ENCODE measurements around the gene RHOB. TPM values are rescaled to one million over a fixed set of nuclear protein-coding genes. Genes with fewer than 3 reads are reported as not detected.
"Not testable (repeated sequence)": the region's sequence is repeated elsewhere in the genome, so short reads cannot be mapped to it uniquely, and the experiment has no call there.

Gene RHOB
- total RNA-seq, 1 donor from 2014 or later: 208 TPM

- DNase-seq (ENCODE audit: missing footprints) (no peak), ATAC-seq (no peak)
- intact Hi-C loops (cut with DNase I): no loop called here
These were observed 2.1 kb downstream of the RHOB start for GRCh38 chr2:20448977-20449306.

DNA sequence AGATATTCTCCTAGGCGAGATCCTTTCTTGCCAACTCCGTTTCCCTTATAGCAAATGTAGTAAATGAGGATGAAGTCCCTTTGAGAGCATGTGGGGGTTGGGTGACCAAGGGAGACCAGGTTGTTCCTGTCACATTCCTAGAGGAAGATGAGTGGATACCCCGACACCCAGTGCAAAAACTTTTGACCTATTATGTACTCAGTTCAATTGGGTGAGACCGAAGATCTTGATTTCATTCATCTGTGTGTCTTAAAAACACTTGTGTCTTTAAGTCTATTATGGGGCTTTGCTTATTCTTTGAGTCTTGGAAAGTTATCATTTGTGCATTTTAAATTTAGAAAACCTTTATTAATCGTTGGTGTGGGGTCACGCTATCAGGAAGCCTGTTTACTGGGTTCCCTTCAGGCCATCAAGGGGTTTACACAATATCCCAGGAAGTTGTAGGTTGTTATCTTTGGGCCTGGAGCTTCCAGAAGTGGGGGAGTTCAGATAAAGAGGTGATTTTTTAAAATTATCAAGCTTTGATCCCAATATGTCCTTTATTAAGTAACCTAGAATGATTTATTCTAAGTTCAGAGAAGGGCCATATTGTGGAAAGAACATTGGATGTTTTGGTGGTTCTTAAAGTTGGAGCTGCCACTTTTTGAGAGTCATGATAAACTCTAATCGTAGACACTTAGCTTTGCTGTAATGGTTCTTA lies 2.8 kb downstream of the RHOB start:
- ATAC-seq (no peak), DNase-seq (ENCODE audit: missing footprints) (no peak)
- intact Hi-C loops (cut with DNase I): loop anchor here (2.0 to 5.0 kb wide), 3 partner anchors 73 to 169 kb away; no protein-coding TSS in a partner anchor

DNA sequence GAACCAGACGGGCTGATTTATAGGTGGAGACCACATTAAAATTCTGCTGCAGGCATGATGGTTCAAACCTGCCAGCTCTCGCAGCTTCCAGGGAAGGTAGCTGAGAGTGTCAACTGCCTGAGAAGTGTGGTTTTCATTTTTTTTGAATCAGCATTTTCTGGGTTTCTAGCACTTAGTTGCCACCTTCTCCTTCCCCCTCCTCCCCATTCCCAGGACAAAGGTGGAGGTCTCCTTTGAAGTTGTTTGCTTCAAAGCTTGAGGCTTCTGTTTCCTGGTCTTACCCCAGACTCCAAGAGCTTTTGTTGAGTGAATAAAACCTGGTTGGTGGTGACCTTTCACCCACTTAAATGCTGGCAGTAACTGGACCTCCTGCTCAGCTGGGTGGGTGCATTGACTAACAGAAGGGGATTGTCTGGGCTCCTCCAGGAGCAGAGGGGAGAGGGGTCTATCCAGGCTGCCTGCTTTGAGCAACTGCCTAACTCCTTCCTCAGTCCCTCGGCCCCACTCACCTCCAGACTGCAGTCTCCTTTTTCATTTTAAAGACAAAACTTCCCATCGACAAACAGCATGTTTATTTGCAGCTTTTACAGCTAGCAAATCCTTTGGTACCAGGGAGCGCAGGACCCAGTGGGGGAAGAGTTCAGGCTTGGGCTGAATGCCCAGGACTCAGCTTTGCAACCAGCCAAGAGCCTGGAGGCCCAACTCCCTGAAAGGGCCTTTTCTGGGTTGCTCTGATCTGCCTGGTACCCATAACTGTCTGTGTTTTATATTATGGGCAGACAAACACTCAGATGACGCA lies 3.5 kb downstream of the RHOB start:
- intact Hi-C loops (cut with DNase I): loop anchor here (2.0 to 5.0 kb wide), 3 partner anchors 72 to 168 kb away; no protein-coding TSS in a partner anchor
- ATAC-seq: peak; percentile 39
- no peak for DNase-seq (ENCODE audit: missing footprints)

GRCh38 chr2:20451000-20451290 lies 4.1 kb downstream of the RHOB start:
- no peak for DNase-seq (ENCODE audit: missing footprints)
- intact Hi-C loops (cut with DNase I): loop anchor here (1.0 to 5.0 kb wide), 4 partner anchors 71 to 168 kb away; no protein-coding TSS in a partner anchor

DNA sequence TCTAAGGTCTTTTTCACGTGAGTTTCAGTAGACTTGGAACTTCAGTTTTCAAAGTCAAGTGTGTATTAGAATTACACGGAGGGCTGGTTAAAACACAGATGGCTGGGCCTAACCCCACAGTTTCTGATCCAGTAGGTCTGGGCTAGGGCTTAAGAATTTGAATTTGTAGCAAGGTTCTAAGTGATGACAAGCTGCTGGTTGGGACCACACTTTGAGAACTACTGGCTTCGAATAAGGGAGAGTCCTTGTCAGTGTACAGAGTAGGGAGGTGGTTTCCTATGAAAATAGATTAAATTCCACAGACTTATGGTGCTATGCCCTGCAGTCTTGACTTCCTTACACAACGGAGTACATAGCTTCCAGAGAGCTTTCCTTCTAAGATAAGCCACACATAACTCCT lies 4.5 kb downstream of the RHOB start:
- intact Hi-C loops (cut with DNase I): loop anchor here (1.0 to 5.0 kb wide), 4 partner anchors 71 to 167 kb away; no protein-coding TSS in a partner anchor
- ATAC-seq (no peak), DNase-seq (ENCODE audit: missing footprints) (no peak)

More at GRCh38 chr2:20451000-20451290, 4.1 kb downstream of the RHOB start:
- ATAC-seq: no peak

GRCh38 chr2:20451761-20452499 lies 5.1 kb downstream of the RHOB start:
- ATAC-seq (no peak), DNase-seq (ENCODE audit: missing footprints) (no peak)
- intact Hi-C loops (cut with DNase I): loop anchor here (1.0 to 5.0 kb wide), 4 partner anchors 70 to 167 kb away; no protein-coding TSS in a partner anchor

DNA sequence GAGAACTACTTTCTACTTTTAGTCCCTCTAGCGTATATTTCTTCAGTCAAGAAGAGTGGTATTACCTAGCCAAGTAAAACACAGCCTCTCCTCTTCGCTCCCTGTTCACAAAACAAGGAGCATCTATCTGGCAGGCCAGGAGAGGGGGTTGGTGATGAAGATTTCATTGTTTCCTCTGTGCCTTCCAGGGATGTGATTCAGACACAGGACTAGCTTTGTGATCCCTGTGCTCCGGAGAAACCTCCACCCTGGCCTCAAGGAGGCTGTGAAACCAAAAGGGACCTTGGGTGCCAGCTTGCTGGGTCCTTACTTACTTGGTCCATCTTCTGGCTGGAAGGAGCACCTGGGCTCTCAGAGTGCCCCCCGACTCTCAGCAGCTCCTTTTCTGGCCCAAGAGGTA lies 5.7 kb downstream of the RHOB start:
- DNase-seq (ENCODE audit: missing footprints) (no peak), ATAC-seq (no peak)
- intact Hi-C loops (cut with DNase I): loop anchor here (5.0 kb wide), 2 partner anchors 70 to 125 kb away; no protein-coding TSS in a partner anchor

GRCh38 chr2:20453087-20453486 lies 6.2 kb downstream of the RHOB start:
- ATAC-seq (no peak), DNase-seq (ENCODE audit: missing footprints) (no peak)
- intact Hi-C loops (cut with DNase I): loop anchor here (5.0 kb wide), 2 partner anchors 69 to 124 kb away; no protein-coding TSS in a partner anchor

- intact Hi-C loops (cut with DNase I): loop anchor here (5.0 kb wide), 2 partner anchors 68 to 123 kb away; no protein-coding TSS in a partner anchor
- DNase-seq (ENCODE audit: missing footprints): no peak
These were observed 7.4 kb downstream of the RHOB start for GRCh38 chr2:20454036-20454981.

DNA sequence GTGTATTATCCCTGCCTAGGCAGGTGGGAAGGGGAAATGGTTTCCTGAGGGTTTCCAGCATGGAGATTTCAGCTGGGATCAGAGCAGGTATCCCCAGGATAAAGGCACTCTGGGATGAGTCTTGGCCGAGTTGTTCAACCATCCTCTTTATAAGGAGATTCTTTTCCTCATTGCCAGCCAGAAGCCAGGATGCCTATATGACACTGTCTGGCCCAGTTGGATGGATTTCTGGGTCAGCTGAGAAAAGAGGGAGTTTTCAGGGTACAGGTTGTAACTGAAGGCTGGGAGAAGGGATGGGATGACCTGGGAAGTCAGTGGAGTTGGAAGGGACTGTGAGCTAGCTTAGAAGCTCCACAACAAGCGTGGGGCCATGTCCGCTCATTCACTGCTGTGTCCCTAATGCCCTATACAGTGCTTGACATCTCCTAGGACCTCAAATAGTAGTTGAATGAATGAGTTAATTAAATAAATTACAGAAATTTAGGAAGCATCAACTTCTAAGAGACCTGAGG lies 8.3 kb downstream of the RHOB start:
- ATAC-seq (no peak), DNase-seq (ENCODE audit: missing footprints) (no peak)
- intact Hi-C loops (cut with DNase I): no loop called here

More at GRCh38 chr2:20454036-20454981, 7.4 kb downstream of the RHOB start:
- ATAC-seq: no peak

GRCh38 chr2:20456116-20456571 lies 9.3 kb downstream of the RHOB start:
- intact Hi-C loops (cut with DNase I): no loop called here
- ATAC-seq: no peak
- no peak for DNase-seq (ENCODE audit: missing footprints)

- ATAC-seq: no peak
- no peak for DNase-seq (ENCODE audit: missing footprints)
- intact Hi-C loops (cut with DNase I): no loop called here
These were observed 10.0 kb downstream of the RHOB start for GRCh38 chr2:20456636-20457426.

GRCh38 chr2:20457661-20458630 lies 11.1 kb downstream of the RHOB start:
- ATAC-seq (no peak), DNase-seq (ENCODE audit: missing footprints) (no peak)
- intact Hi-C loops (cut with DNase I): no loop called here

- DNase-seq (ENCODE audit: missing footprints); intact Hi-C loops (cut with DNase I); ATAC-seq: not testable (repeated sequence)
These were observed 12.0 kb downstream of the RHOB start for GRCh38 chr2:20458737-20459484.

DNA sequence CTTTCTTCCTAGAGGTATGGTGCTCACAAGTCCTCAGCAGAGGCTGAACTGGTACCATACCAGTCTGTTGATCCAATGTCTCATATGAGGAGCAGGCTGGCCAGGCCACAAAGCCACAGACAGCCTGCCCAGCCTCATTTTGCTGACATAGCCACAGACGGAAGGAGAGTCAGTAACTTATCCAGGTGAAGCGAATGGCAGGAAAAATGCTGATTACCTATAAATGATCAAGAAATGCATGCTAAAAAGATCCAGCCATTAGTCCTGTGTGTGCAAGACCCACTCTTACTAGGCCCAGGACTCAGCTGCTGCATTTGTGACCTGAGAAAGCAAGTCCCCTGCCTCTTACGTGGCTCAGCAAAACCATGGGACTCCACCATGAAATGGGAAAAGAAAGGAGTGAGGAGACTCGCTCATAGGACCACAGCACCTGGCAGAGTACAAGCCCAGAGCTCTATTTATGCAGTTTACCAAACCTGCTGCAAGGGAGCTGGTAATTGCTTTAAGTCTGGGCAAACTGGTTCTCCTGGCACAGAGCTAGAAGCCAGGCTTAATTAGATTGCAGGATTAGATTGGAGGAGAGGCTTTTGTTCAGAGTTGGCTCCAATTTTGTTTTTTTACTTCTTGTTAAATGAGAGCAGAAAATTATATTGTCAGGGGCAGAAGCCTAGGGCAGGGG lies 19.0 kb downstream of the RHOB start:
- ATAC-seq (no peak), DNase-seq (ENCODE audit: missing footprints) (no peak)
- intact Hi-C loops (cut with DNase I): no loop called here
